SK-N-SH treated with all-trans-retinoic acid at 6 μM for 48 hours (cell line): Measurements from ENCODE around the gene MOBP.

Source experiments
- CSRNP3 ChIP-seq: fragments of 250-450 bp; sonication (Bioruptor Pico); IDR thresholded peaks from 2 replicates; pipeline ENCODE4 v1.5.1; 2021; ENCODE audit warnings: mild to moderate bottlenecking, moderate library complexity
- OSR1 ChIP-seq: fragments of 250-450 bp; sonication (Bioruptor Pico); IDR thresholded peaks from 2 replicates; pipeline ENCODE4 v1.8.0; 2022; ENCODE audit warnings: moderate library complexity, mild to moderate bottlenecking, inconsistent platforms
- PATZ1 ChIP-seq: fragments of 250-450 bp; sonication (Bioruptor Pico); IDR thresholded peaks from 2 replicates; pipeline ENCODE4 v1.8.0; 2020; ENCODE audit warnings: mild to moderate bottlenecking, moderate library complexity, borderline replicate concordance
- ZNF70 ChIP-seq: fragments of 450-650 bp; formaldehyde crosslinking; IDR thresholded peaks from 2 replicates; pipeline ENCODE4 v1.5.0; 2020; ENCODE audit warnings: mild to moderate bottlenecking, moderate library complexity
- ZNF8 ChIP-seq: fragments of 450-650 bp; formaldehyde crosslinking; IDR thresholded peaks from 2 replicates; pipeline ENCODE4 v1.5.0; 2020; ENCODE audit warnings: mild to moderate bottlenecking, moderate library complexity

- TF ChIP-seq PATZ1 (no peak), CSRNP3 (CRISPR knock-in tag) (no peak), ZNF70 (CRISPR knock-in tag) (no peak), OSR1 (CRISPR knock-in tag) (no peak), ZNF8 (no peak)
These were observed 75.1 kb downstream of the MOBP start for GRCh38 chr3:39542588-39542988.
